Neural cell (in vitro differentiated cells): ENCODE measurements around the gene PLXNC1. TPM values are rescaled to one million over a fixed set of nuclear protein-coding genes. Genes with fewer than 3 reads are reported as not detected.

ENCODE experiments used
- H2AFZ ChIP-seq: fragments of 200-600, 300-800 bp; sonication (generic), shearing (Covaris generic); 2 replicates; pipeline ENCODE4 v1.6.0; 2014; ENCODE audit warnings: low read depth, mild to moderate bottlenecking, antibody characterized with exemption, low read length, moderate library complexity
- H3F3A ChIP-seq: fragments of 200-600 bp; shearing (Covaris generic); 2 replicates; pipeline ENCODE4 v1.6.1; 2016; ENCODE audit warnings: mild to moderate bottlenecking, moderate library complexity, mixed read lengths, antibody characterized with exemption, low read length; ENCODE audit not compliant: insufficient read depth, poor library complexity, severe bottlenecking
- H3K27ac ChIP-seq: fragments of 200-600, 300-800 bp; sonication (generic), shearing (Covaris generic); 2 replicates; pipeline ENCODE4 v1.5.1; 2014; ENCODE audit warnings: mild to moderate bottlenecking, low read length, moderate library complexity
- H3K27me3 ChIP-seq: fragments of 300-800, 200-600 bp; sonication (generic), shearing (Covaris generic); 2 replicates; pipeline ENCODE4 v1.6.0; 2014; ENCODE audit warnings: mild to moderate bottlenecking, low read depth, low read length, moderate library complexity; ENCODE audit not compliant: insufficient read depth
- H3K36me3 ChIP-seq: fragments of 300-800, 200-600 bp; sonication (generic), shearing (Covaris generic); 2 replicates; pipeline ENCODE4 v1.5.1; 2014; ENCODE audit warnings: mild to moderate bottlenecking, antibody characterized with exemption, low read length, moderate library complexity; ENCODE audit not compliant: insufficient read depth
- H3K4me2 ChIP-seq: fragments of 300-800, 200-600 bp; sonication (generic), shearing (Covaris generic); 2 replicates; pipeline ENCODE4 v1.6.0; 2014; ENCODE audit warnings: mild to moderate bottlenecking, low read length
- H3K4me3 ChIP-seq: fragments of 300-800, 200-600 bp; sonication (generic), shearing (Covaris generic); 2 replicates; pipeline ENCODE4 v1.5.1; 2014; ENCODE audit warnings: mild to moderate bottlenecking, low read length, moderate library complexity
- H3K79me2 ChIP-seq: fragments of 200-600 bp; shearing (Covaris generic); replicated peaks from 2 replicates; pipeline ENCODE4 v1.6.0; 2014; ENCODE audit warnings: mild to moderate bottlenecking, low read length, moderate library complexity; ENCODE audit not compliant: insufficient read depth
- H3K9ac ChIP-seq: fragments of 300-800, 200-600 bp; sonication (generic), shearing (Covaris generic); 2 replicates; pipeline ENCODE4 v1.6.1; 2016; ENCODE audit warnings: mild to moderate bottlenecking, low read length, mixed read lengths
- H3K9me2 ChIP-seq: fragments of 200-600 bp; shearing (Covaris generic); 2 replicates; pipeline ENCODE4 v1.6.1; 2016; ENCODE audit warnings: mild to moderate bottlenecking, low read length, mixed read lengths; ENCODE audit not compliant: insufficient read depth
- H3K9me3 ChIP-seq: fragments of 200-600, 300-800 bp; sonication (generic), shearing (Covaris generic); 2 replicates; pipeline ENCODE4 v1.6.1; 2016; ENCODE audit warnings: mild to moderate bottlenecking, mixed run types, low read length, moderate library complexity, mixed read lengths
- H4K20me1 ChIP-seq: fragments of 200-600 bp; shearing (Covaris generic); 2 replicates; pipeline ENCODE4 v1.6.1; 2016; ENCODE audit warnings: mild to moderate bottlenecking, mixed run types; ENCODE audit not compliant: insufficient read depth
- EP300 ChIP-seq: fragments of 450-650 bp; conservative IDR thresholded peaks from 2 replicates; pipeline ENCODE4 v1.6.1; 2014; ENCODE audit warnings: antibody characterized with exemption, mild to moderate bottlenecking, moderate library complexity; ENCODE audit not compliant: poor library complexity, severe bottlenecking
- EZH2 ChIP-seq: fragments of 200-600, 300-800 bp; shearing (Covaris generic), sonication (generic); IDR thresholded peaks from 2 replicates; pipeline ENCODE4 v1.6.1; 2014; ENCODE audit warnings: antibody characterized with exemption, low read length, borderline replicate concordance, mild to moderate bottlenecking; ENCODE audit not compliant: insufficient read depth, poor library complexity, severe bottlenecking
- MXI1 ChIP-seq: fragments of 450-650 bp; conservative IDR thresholded peaks from 2 replicates; pipeline ENCODE4 v1.6.1; 2014; ENCODE audit warnings: antibody characterized with exemption, mild to moderate bottlenecking; ENCODE audit not compliant: poor library complexity, severe bottlenecking
- POLR2AphosphoS5 ChIP-seq: IDR thresholded peaks from 2 replicates; pipeline ENCODE4 v1.6.1; 2012
- RAD21 ChIP-seq: fragments of 450-650 bp; conservative IDR thresholded peaks from 2 replicates; pipeline ENCODE4 v1.6.1; 2014; ENCODE audit warnings: antibody characterized with exemption, mild to moderate bottlenecking, moderate library complexity
- SMC3 ChIP-seq: fragments of 450-650 bp; conservative IDR thresholded peaks from 2 replicates; pipeline ENCODE4 v1.6.1; 2014; ENCODE audit warnings: antibody characterized with exemption, mild to moderate bottlenecking, moderate library complexity; ENCODE audit not compliant: poor library complexity
- TAF1 ChIP-seq: IDR thresholded peaks from 2 replicates; pipeline ENCODE4 v1.6.1; 2012; ENCODE audit warnings: low read depth
- polyA plus RNA-seq: library from polyadenylated mRNA; depleted of rRNA; stranded (reverse); fragments of >200 nt; gene quantifications from 2 replicates; pipeline ENCODE4 v1.2.3, GENCODE V29; 2014
- TF ChIP-seq, protein P1 (sequence below): fragments of 450-650 bp; IDR thresholded peaks from 2 replicates; pipeline ENCODE4 v1.5.1; 2014; ENCODE audit warnings: antibody characterized with exemption, mild to moderate bottlenecking, moderate library complexity; ENCODE audit not compliant: poor library complexity, severe bottlenecking
- TF ChIP-seq, protein P2 (sequence below): IDR thresholded peaks from 2 replicates; pipeline ENCODE4 v1.6.1; 2012; ENCODE audit warnings: borderline replicate concordance

The PLXNC1 gene
- polyA plus RNA-seq, 1 donor from 2014 or later: 76.3 TPM

DNA sequence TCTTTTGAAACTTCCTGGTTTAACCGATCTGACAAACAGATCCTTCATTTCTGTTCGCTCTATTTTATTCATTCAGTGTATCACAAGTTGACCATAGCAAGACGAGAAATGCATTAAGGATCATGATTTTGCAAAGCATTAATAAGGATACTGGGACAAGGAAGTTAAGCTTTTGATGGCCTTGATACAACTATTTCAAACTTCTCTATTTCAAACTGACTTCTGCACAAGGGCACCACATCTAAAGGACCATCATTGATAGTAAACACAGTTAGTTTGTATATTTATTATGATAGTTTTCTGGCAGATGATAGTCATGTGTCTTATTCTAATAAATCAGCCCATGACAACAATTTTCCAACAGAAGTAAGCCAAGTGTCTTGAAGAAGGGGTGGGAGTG is 25.8 kb upstream of the PLXNC1 start:
- TF ChIP-seq SMC3 (no peak), MXI1 (no peak), TAF1 (no peak), EZH2 (no peak), RAD21 (no peak), POLR2AphosphoS5 (no peak), EP300 (no peak)
- TF ChIP-seq, protein P1, sequence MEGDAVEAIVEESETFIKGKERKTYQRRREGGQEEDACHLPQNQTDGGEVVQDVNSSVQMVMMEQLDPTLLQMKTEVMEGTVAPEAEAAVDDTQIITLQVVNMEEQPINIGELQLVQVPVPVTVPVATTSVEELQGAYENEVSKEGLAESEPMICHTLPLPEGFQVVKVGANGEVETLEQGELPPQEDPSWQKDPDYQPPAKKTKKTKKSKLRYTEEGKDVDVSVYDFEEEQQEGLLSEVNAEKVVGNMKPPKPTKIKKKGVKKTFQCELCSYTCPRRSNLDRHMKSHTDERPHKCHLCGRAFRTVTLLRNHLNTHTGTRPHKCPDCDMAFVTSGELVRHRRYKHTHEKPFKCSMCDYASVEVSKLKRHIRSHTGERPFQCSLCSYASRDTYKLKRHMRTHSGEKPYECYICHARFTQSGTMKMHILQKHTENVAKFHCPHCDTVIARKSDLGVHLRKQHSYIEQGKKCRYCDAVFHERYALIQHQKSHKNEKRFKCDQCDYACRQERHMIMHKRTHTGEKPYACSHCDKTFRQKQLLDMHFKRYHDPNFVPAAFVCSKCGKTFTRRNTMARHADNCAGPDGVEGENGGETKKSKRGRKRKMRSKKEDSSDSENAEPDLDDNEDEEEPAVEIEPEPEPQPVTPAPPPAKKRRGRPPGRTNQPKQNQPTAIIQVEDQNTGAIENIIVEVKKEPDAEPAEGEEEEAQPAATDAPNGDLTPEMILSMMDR: no peak
- TF ChIP-seq, protein P2, sequence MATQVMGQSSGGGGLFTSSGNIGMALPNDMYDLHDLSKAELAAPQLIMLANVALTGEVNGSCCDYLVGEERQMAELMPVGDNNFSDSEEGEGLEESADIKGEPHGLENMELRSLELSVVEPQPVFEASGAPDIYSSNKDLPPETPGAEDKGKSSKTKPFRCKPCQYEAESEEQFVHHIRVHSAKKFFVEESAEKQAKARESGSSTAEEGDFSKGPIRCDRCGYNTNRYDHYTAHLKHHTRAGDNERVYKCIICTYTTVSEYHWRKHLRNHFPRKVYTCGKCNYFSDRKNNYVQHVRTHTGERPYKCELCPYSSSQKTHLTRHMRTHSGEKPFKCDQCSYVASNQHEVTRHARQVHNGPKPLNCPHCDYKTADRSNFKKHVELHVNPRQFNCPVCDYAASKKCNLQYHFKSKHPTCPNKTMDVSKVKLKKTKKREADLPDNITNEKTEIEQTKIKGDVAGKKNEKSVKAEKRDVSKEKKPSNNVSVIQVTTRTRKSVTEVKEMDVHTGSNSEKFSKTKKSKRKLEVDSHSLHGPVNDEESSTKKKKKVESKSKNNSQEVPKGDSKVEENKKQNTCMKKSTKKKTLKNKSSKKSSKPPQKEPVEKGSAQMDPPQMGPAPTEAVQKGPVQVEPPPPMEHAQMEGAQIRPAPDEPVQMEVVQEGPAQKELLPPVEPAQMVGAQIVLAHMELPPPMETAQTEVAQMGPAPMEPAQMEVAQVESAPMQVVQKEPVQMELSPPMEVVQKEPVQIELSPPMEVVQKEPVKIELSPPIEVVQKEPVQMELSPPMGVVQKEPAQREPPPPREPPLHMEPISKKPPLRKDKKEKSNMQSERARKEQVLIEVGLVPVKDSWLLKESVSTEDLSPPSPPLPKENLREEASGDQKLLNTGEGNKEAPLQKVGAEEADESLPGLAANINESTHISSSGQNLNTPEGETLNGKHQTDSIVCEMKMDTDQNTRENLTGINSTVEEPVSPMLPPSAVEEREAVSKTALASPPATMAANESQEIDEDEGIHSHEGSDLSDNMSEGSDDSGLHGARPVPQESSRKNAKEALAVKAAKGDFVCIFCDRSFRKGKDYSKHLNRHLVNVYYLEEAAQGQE: no peak
- no peaks in the 10 kb centered on the region for H3K36me3 ChIP-seq
- no peak overlapping the region for H2AFZ ChIP-seq
- H3K9ac ChIP-seq: no peak overlapping the region
- no peaks in the 10 kb centered on the region for H3F3A ChIP-seq
- H3K4me3 ChIP-seq: no peak overlapping the region
- H3K9me3 ChIP-seq: no peaks in the 10 kb centered on the region
- no peaks in the 10 kb centered on the region for H3K27me3 ChIP-seq
- H3K9me2 ChIP-seq: no peaks in the 10 kb centered on the region
- H4K20me1 ChIP-seq: no peaks in the 10 kb centered on the region
- H3K27ac ChIP-seq: no peak overlapping the region
- no peak overlapping the region for H3K4me2 ChIP-seq
- no peaks in the 10 kb centered on the region for H3K79me2 ChIP-seq

DNA sequence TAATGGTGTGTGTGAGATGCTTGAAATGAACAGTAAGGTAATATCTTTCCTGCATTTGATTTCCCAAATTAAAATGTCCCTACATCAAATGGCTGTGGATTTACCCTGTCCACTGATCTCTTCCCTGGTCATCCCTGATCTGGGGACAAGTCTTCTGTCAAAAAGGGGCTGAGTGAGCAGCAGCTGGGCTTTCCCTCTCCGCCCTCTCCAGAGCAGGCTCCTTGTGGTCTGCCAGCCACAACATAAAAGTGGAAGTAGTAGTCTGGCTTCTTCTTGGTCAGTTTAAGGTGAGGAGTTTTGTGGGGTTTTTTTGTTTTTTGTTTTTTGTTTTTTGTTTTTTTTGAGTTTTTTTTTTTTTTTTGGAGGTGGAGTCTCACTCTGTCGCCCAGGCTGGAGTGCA is 25.2 kb upstream of the PLXNC1 start:
- H3K4me3 ChIP-seq: no peak overlapping the region
- no peaks in the 10 kb centered on the region for H3K9me2 ChIP-seq
- H3K9me3 ChIP-seq: no peaks in the 10 kb centered on the region
- no peak overlapping the region for H3K27ac ChIP-seq
- H3K79me2 ChIP-seq: no peaks in the 10 kb centered on the region
- H3K9ac ChIP-seq: no peak overlapping the region
- TF ChIP-seq POLR2AphosphoS5: no peak
- no peak for TF ChIP-seq SMC3
- no peak for TF ChIP-seq TAF1
- TF ChIP-seq EP300: no peak
- no peak for TF ChIP-seq RAD21
- TF ChIP-seq, protein P1: no peak
- no peak for TF ChIP-seq EZH2
- no peak for TF ChIP-seq MXI1
- TF ChIP-seq, protein P2: no peak
- no peaks in the 10 kb centered on the region for H3K27me3 ChIP-seq
- no peaks in the 10 kb centered on the region for H3F3A ChIP-seq
- H4K20me1 ChIP-seq: no peaks in the 10 kb centered on the region
- no peaks in the 10 kb centered on the region for H3K36me3 ChIP-seq
- H3K4me2 ChIP-seq: no peak overlapping the region
- no peak overlapping the region for H2AFZ ChIP-seq
